ENCODE results near the gene DNAI1. TPM values are rescaled to one million over a fixed set of nuclear protein-coding genes. Genes with fewer than 3 reads are reported as not detected.

DNAI1 gene
- polyA plus RNA-seq, 1 of the 3 experiments (the other 2 are of a cell fraction): 0.46 TPM

DNA sequence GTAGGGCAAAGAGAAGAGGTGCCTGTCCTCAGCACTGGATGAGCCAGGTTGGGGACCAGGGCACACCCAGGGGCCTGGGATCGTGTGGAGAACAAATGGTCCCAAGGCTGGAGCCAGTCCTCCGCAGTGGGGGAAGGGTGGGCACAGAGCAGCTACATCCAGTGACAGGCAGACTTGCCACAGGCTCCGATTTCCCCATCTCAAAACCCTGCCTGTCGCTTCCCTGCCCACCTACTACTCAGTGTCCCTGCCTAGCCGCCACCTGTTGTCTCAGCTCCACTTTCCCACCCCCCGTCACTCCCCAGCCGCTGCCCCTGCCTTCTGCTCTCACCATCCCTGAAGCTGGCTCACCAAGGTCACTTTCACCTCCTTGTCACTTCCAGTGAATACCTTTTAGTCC, 78.1 kb downstream of the DNAI1 start:
- Histone ChIP-seq H3K27me3 (ENCODE audit: insufficient read depth) (peaks cover 16% of the 10 kb centered on the region), H3K36me3 (replicated peaks in 1 of 2; ENCODE audit: control insufficient read depth in 1 of 2, insufficient read depth in 2 of 2, low read length in 1 of 2) (no peaks in the 10 kb centered on the region), H3K9ac (no peak overlapping the region), H3K4me2 (no peak overlapping the region), H3K9me2 (no peaks in the 10 kb centered on the region), H2AFZ (ENCODE audit: low read depth) (no peak overlapping the region), H3F3A (replicated peaks; ENCODE audit: insufficient read depth) (no peaks in the 10 kb centered on the region), H4K20me1 (ENCODE audit: insufficient read depth) (no peaks in the 10 kb centered on the region), H3K27ac (ENCODE audit: low read depth in 2 of 2, low read length in 1 of 2) (no peak overlapping the region), H3K79me2 (ENCODE audit: insufficient read depth) (no peaks in the 10 kb centered on the region), H3K9me3 (no peaks in the 10 kb centered on the region), H3K4me1 (ENCODE audit: control insufficient read depth in 1 of 2, insufficient read depth in 2 of 2, low read depth in 1 of 2, low read length in 1 of 2) (peaks cover 0 to 6% of the 10 kb centered on the region in 2 experiments; a peak in 1 of 4 replicates), H3K4me3 (ENCODE audit: low read depth in 2 of 2, low read length in 1 of 2) (no peak overlapping the region)
- TF ChIP-seq POLR2AphosphoS5 (IDR thresholded peaks at IDR 0.05; ENCODE audit: low read depth, low read length) (no peak), RXRA (IDR thresholded peaks at IDR 0.05; ENCODE audit: borderline replicate concordance, low read depth) (no peak), MEF2A (IDR thresholded peaks at IDR 0.05; ENCODE audit: borderline replicate concordance, low read depth) (no peak), TCF12 (IDR thresholded peaks at IDR 0.05) (no peak), TEAD4 (IDR thresholded peaks at IDR 0.05; ENCODE audit: borderline replicate concordance, insufficient read depth) (no peak), NRF1 (IDR thresholded peaks at IDR 0.05; ENCODE audit: low read depth, low read length) (no peak), CHD2 (IDR thresholded peaks at IDR 0.05; ENCODE audit: low read length, partially characterized antibody) (no peak), GATA2 (CRISPR knock-in tag; IDR thresholded peaks at IDR 0.05) (no peak), FOXM1 (IDR thresholded peaks at IDR 0.05; ENCODE audit: low read depth) (no peak), MXI1 (IDR thresholded peaks at IDR 0.05; ENCODE audit: low read depth, low read length) (no peak), YY1 (IDR thresholded peaks at IDR 0.05; ENCODE audit: low read depth) (no peak), SIN3A (IDR thresholded peaks at IDR 0.05; ENCODE audit: borderline replicate concordance, low read depth, low read length) (no peak), GABPA (IDR thresholded peaks at IDR 0.05; ENCODE audit: low read depth) (no peak), RFX5 (IDR thresholded peaks at IDR 0.05; ENCODE audit: low read length) (no peak)
- TF ChIP-seq, protein P1, sequence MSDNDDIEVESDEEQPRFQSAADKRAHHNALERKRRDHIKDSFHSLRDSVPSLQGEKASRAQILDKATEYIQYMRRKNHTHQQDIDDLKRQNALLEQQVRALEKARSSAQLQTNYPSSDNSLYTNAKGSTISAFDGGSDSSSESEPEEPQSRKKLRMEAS (IDR thresholded peaks at IDR 0.05; ENCODE audit: low read depth): no peak
- TF ChIP-seq, protein P2, sequence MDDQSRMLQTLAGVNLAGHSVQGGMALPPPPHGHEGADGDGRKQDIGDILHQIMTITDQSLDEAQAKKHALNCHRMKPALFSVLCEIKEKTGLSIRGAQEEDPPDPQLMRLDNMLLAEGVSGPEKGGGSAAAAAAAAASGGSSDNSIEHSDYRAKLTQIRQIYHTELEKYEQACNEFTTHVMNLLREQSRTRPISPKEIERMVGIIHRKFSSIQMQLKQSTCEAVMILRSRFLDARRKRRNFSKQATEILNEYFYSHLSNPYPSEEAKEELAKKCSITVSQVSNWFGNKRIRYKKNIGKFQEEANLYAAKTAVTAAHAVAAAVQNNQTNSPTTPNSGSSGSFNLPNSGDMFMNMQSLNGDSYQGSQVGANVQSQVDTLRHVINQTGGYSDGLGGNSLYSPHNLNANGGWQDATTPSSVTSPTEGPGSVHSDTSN (IDR thresholded peaks at IDR 0.05): no peak
- TF ChIP-seq, protein P3, sequence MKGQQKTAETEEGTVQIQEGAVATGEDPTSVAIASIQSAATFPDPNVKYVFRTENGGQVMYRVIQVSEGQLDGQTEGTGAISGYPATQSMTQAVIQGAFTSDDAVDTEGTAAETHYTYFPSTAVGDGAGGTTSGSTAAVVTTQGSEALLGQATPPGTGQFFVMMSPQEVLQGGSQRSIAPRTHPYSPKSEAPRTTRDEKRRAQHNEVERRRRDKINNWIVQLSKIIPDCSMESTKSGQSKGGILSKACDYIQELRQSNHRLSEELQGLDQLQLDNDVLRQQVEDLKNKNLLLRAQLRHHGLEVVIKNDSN (IDR thresholded peaks at IDR 0.05; ENCODE audit: borderline replicate concordance, low read depth): no peak
- TF ChIP-seq, protein P4, sequence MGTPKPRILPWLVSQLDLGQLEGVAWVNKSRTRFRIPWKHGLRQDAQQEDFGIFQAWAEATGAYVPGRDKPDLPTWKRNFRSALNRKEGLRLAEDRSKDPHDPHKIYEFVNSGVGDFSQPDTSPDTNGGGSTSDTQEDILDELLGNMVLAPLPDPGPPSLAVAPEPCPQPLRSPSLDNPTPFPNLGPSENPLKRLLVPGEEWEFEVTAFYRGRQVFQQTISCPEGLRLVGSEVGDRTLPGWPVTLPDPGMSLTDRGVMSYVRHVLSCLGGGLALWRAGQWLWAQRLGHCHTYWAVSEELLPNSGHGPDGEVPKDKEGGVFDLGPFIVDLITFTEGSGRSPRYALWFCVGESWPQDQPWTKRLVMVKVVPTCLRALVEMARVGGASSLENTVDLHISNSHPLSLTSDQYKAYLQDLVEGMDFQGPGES (IDR thresholded peaks at IDR 0.05; ENCODE audit: low read depth, low read length): no peak
- ChIA-PET CTCF (interaction anchor here (0.6 to 4.3 kb wide), 6 partner anchors 11 to 133 kb away, joined by 3 to 35 read pairs (median 4); no protein-coding TSS in a partner anchor), POLR2A (no interaction called here)
- DNase-seq: no peak
- WGBS (ENCODE audit: low lambda C conversion rate): 76% methylated on average over 6 of the region's 7 CpGs
